ENCODE data around the gene ANP32E. TPM values are rescaled to one million over a fixed set of nuclear protein-coding genes. Genes with fewer than 3 reads are reported as not detected.
A peak's percentile ranks its signal among the peaks of the same experiment; 100 is the strongest.

ANP32E gene
- polyA plus RNA-seq, 1 of the 3 experiments (the other 2 are of a cell fraction), result 8.2 TPM

DNA sequence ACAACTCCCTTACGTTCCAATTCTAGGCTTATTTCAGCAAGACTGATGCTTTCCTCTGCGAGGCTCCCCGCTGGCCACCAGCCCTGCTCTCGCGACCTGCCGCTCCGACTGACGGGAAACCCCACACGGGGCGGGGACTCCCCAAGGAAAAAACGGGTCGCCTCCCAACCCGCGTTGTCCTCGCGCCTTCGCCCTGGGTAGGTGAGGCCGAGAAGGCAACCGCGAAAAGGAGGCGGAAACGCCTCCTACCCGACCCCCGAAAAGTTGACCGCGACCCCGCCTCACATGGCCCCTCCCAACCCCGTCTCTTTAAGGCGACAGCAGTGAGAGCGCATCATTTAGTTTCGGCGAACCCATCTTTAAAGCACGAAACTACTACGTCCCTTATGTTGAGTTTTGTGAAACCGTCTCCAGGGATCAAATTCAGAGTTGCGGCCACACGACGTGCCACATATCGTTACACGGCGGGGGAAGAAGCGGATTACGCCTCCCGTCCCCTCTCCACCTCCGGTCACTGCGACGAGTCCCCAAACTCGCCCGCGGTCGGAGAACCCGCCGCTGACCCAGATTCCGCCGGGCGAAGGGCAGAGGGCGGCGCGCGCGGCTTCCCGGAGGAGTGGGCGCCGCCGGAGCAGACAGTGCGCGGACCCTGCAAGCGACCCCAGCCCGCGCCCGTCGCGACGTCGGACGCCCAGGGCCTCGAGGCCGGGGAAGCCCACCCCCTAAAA, 1.2 kb downstream of the ANP32E start (continued):
- TF ChIP-seq RFX5 (IDR thresholded peaks at IDR 0.05; ENCODE audit: low read length) (no peak), NRF1 (IDR thresholded peaks at IDR 0.05; ENCODE audit: low read depth, low read length) (no peak), YY1 (IDR thresholded peaks at IDR 0.05; ENCODE audit: low read depth) (no peak), TEAD4 (IDR thresholded peaks at IDR 0.05; ENCODE audit: borderline replicate concordance, insufficient read depth) (no peak), FOSL2 (IDR thresholded peaks at IDR 0.05; ENCODE audit: borderline replicate concordance, low read depth) (no peak)
- TF ChIP-seq, protein P1, sequence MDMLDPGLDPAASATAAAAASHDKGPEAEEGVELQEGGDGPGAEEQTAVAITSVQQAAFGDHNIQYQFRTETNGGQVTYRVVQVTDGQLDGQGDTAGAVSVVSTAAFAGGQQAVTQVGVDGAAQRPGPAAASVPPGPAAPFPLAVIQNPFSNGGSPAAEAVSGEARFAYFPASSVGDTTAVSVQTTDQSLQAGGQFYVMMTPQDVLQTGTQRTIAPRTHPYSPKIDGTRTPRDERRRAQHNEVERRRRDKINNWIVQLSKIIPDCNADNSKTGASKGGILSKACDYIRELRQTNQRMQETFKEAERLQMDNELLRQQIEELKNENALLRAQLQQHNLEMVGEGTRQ (IDR thresholded peaks at IDR 0.05; ENCODE audit: borderline replicate concordance, low read depth, low read length), result no peak
- TF ChIP-seq, protein P2, sequence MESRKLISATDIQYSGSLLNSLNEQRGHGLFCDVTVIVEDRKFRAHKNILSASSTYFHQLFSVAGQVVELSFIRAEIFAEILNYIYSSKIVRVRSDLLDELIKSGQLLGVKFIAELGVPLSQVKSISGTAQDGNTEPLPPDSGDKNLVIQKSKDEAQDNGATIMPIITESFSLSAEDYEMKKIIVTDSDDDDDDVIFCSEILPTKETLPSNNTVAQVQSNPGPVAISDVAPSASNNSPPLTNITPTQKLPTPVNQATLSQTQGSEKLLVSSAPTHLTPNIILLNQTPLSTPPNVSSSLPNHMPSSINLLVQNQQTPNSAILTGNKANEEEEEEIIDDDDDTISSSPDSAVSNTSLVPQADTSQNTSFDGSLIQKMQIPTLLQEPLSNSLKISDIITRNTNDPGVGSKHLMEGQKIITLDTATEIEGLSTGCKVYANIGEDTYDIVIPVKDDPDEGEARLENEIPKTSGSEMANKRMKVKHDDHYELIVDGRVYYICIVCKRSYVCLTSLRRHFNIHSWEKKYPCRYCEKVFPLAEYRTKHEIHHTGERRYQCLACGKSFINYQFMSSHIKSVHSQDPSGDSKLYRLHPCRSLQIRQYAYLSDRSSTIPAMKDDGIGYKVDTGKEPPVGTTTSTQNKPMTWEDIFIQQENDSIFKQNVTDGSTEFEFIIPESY (IDR thresholded peaks at IDR 0.05; ENCODE audit: borderline replicate concordance, low read depth), result 0 out of 2 replicates have a peak, but pooled peaks have one; percentile 60

- H3K4me2 ChIP-seq, result peak overlapping the region; percentile 92
- peak overlapping the region; percentile 81 to 91 for H3K27ac ChIP-seq (ENCODE audit: low read depth in 2 of 2, low read length in 1 of 2)
- POLR2A ChIA-PET, result interaction anchor here (0.7 kb wide), 2 partner anchors 19 to 347 kb away, joined by 3 to 4 read pairs; no protein-coding TSS in a partner anchor
- no peaks in the 10 kb centered on the region for H3K9me2 ChIP-seq
- H3K9ac ChIP-seq, result peak overlapping the region; percentile 88
- H3K4me1 ChIP-seq (ENCODE audit: control insufficient read depth in 1 of 2, insufficient read depth in 2 of 2, low read depth in 1 of 2, low read length in 1 of 2), result peaks cover 0 to 5% of the 10 kb centered on the region in 2 experiments; a peak in 2 of 4 replicates
- whole genome bisulfite sequencing (ENCODE audit: low lambda C conversion rate), result 1% methylated on average over 9 of the region's 9 CpGs
- H2AFZ ChIP-seq (ENCODE audit: low read depth), result peak overlapping the region; percentile 33
- H3K4me3 ChIP-seq (ENCODE audit: low read depth in 2 of 2, low read length in 1 of 2), result peak overlapping the region; percentile 69 to 78
- H3K36me3 ChIP-seq (replicated peaks in 1 of 2; ENCODE audit: control insufficient read depth in 1 of 2, insufficient read depth in 2 of 2, low read length in 1 of 2), result peaks cover 0 to 17% of the 10 kb centered on the region in 2 experiments
- no peaks in the 10 kb centered on the region for H4K20me1 ChIP-seq (ENCODE audit: insufficient read depth)
- CTCF ChIA-PET, result interaction anchor here (0.9 to 2.4 kb wide), 2 partner anchors 21 to 22 kb away, joined by 3 to 8 read pairs; no protein-coding TSS in a partner anchor
- H3F3A ChIP-seq (replicated peaks; ENCODE audit: insufficient read depth), result peaks cover 26% of the 10 kb centered on the region
- no peaks in the 10 kb centered on the region for H3K27me3 ChIP-seq (ENCODE audit: insufficient read depth)
- TF ChIP-seq EP300 (IDR thresholded peaks at IDR 0.05; ENCODE audit: borderline replicate concordance in 1 of 2, low read depth in 1 of 2, low read length in 1 of 2) (no peak), SIN3A (IDR thresholded peaks at IDR 0.05; ENCODE audit: borderline replicate concordance, low read depth, low read length) (no peak), YY1 (IDR thresholded peaks at IDR 0.05; ENCODE audit: low read depth) (no peak), RCOR1 (IDR thresholded peaks at IDR 0.05; ENCODE audit: low read length) (no peak), RXRA (IDR thresholded peaks at IDR 0.05; ENCODE audit: borderline replicate concordance, low read depth) (no peak), FOSL2 (IDR thresholded peaks at IDR 0.05; ENCODE audit: borderline replicate concordance, low read depth) (no peak), ELF1 (IDR thresholded peaks at IDR 0.05) (no peak), FOXJ3 (CRISPR knock-in tag; IDR thresholded peaks at IDR 0.05) (no peak), FOXM1 (IDR thresholded peaks at IDR 0.05; ENCODE audit: low read depth) (no peak), TCF12 (IDR thresholded peaks at IDR 0.05) (no peak), USF1 (IDR thresholded peaks at IDR 0.05; ENCODE audit: borderline replicate concordance, low read depth) (no peak), EZH2phosphoT487 (IDR thresholded peaks at IDR 0.05; ENCODE audit: borderline replicate concordance, low read depth) (no peak), MEF2A (IDR thresholded peaks at IDR 0.05; ENCODE audit: borderline replicate concordance, low read depth) (no peak), IRF3 (IDR thresholded peaks at IDR 0.05; ENCODE audit: low read depth, low read length) (no peak)
- no peaks in the 10 kb centered on the region for H3K9me3 ChIP-seq
- peaks cover 67% of the 10 kb centered on the region for H3K79me2 ChIP-seq (ENCODE audit: insufficient read depth)
- DNase-seq, result no peak
These were observed 1.7 kb downstream of the ANP32E start for GRCh38 chr1:150234309-150234565.

Data from SK-N-SH (cell line).